Glomerular visceral epithelial cell (primary cell): ENCODE measurements around the gene LBHD1.
"Not testable (repeated sequence)": the region's sequence is repeated elsewhere in the genome, so short reads cannot be mapped to it uniquely, and the experiment has no call there.

Experiments
- DNase-seq: peaks from one replicate; pipeline ENCODE4 v3.0.0-alpha.2; 2016; ENCODE audit errors: extremely low spot score

The LBHD1 gene

DNA sequence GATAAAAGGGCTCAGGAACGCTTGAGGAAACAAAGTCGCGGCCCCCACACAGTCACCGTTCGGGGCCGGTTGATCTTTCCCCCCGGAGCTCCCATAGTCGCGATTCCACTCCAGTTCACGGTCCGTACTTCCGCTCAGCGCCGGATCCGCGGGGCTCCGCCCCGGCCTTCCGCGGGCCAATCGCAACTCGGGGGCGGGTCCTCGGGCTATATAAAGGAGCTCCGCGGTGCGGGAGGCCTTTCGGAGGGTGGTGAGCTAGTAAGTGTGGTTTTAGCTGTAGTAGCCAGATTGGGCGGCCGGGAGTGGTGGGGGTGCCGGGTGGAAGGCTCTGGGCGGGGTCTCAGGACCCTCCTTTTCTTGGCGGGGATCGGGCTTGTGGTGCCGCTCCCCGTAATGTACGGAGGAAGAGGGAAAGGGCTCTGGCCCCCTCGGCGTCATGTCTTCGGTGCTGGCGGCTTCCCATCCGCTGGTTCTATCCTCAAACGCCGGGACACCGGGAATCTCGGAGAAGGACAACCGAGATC lies 6.9 kb downstream of the LBHD1 start, which contains the start of the genes C11orf98 and CSKMT:
TSS of gene C11orf98 (minus strand) at position 136 of the 524 bp plus-strand sequence. CDS start at position 95, 41 bp downstream.
TSS of gene CSKMT (plus strand) at position 238 of the 524 bp plus-strand sequence. CDS start 568 bp downstream, outside the sequence.
- DNase-seq: peak; percentile 96

GRCh38 chr11:62664405-62665074 lies 7.5 kb downstream of the LBHD1 start:
- peak; percentile 63 for DNase-seq

DNA sequence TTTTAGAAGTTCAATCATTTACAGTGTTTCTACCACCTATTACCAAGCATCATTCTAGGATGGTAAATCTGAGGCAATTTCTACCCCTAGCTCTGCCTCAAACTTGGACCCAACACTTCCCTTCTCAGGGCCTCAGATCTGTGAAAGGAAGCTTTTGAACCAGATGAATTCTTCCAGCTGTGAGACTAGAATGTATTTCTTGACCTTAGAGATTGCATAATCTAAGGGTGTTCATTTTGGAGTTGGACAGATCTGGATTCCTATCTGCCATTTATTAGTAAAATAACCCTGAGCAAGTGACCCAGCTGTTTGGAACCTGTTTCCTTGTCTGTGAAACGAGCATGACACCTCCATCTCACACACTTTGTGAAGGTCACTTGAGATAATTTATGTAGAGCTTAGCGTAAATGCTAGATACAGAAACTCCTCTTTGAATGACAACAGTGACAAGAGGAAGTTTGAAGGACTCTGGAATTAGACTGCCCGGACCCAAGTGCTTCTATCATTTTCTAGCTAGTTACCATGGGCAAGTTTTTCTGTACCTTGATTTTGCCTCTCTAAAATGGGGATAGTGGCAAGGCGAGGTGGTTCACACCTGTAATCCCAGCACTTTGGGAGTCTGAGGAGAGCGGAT lies 15.2 kb downstream of the LBHD1 start:
- DNase-seq: no peak

- DNase-seq: no peak
Measured at GRCh38 chr11:62654297-62654696, 17.8 kb downstream of the LBHD1 start.

GRCh38 chr11:62652161-62653006 lies 19.7 kb downstream of the LBHD1 start:
- DNase-seq: no peak

DNA sequence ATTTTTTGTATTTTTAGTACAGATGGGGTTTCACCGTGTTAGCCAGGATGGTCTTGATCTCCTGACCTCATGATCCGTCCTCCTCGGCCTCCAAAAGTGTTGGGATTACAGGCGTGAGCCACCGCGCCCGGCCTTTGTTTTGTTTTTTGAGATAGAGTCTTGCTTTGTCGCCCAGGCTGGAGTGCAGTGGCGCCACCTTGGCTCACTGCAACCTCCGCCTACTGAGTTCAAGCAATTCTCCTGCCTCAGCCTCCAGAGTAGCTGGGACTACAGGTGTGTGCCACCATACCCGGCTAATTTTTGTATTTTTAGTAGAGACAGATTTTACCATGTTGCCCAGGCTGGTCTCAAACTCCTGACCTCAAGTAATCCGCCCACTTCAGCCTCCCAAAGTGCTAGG lies 21.8 kb downstream of the LBHD1 start:
- not testable (repeated sequence) for DNase-seq

- no peak for DNase-seq
Measured at GRCh38 chr11:62649486-62649885, 22.6 kb downstream of the LBHD1 start.

DNA sequence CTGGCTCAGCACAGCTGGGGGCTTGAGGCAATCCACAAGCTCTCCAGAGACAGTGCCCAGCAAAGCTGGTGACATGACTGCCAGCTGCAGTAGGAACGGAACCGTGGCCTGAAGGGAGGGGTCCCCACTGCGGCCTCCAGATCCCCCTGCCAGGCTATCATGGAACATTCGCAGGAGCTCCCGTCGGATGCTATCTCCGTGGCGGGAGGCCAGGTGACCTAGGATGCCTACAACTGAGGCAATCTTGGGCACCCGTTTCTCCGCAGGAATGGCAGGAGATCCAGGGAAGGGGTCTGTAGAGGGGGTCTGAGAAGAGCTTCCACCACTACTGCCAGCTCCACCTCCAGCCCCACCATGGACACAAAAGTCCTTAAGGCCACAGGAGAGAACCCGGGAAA lies 23.1 kb downstream of the LBHD1 start:
- DNase-seq: no peak

DNA sequence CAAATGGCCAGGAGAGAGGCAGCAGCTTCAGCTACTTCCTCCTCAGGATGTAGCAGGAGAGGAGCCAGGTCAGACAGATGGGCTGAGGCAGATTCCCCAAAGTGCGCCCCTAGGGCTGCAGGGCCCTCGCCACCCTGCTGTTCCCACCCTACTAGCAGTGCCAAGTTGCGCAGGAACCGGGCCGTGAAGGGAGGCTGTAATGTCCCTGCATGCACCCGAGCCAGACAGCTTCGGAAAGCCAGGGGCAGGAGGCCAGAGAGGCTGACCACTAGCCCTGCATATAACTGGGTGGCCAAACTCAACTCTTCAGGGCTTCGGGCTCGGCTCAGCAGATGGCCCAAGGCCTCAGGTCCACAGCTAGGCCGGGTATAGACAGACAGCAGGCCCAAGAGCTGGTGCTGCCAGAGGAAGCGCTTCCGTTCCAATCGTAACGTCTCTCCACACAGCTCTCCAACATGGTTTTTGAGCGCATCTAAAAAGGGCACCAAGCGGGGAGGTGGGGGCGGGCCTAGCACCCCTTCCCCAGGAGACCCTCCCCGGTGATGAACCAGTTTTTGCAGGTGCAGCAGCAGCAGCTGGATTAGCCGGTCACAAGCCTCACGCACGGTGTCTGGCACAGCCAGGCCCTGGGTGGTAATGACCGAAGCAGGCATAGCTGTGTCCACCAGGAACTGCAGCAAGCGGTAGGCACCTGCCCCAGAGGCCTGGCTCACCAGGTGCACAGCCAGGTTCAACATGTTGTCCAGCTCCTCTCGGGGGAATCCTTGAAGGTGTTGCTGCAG lies 23.7 kb downstream of the LBHD1 start:
- no peak for DNase-seq

DNA sequence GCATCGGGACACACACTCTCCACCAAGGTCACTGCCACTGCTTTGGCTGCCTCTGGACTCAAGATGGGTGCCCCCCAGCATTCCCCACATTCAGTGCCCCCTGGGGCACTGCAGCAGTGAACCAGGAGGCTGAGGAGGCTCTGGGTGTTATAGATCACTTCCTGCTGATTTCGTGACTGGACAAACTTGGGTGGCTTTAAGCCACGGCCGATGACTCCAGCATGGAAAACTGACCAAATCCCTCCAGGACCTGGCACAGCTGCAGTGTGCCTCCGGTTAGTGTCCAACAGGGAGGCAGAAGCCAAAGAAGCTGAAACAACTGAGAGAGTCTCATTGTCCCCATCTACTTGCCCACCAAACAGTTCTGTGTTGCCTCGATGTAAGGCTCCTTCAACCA lies 24.5 kb downstream of the LBHD1 start:
- no peak for DNase-seq

DNA sequence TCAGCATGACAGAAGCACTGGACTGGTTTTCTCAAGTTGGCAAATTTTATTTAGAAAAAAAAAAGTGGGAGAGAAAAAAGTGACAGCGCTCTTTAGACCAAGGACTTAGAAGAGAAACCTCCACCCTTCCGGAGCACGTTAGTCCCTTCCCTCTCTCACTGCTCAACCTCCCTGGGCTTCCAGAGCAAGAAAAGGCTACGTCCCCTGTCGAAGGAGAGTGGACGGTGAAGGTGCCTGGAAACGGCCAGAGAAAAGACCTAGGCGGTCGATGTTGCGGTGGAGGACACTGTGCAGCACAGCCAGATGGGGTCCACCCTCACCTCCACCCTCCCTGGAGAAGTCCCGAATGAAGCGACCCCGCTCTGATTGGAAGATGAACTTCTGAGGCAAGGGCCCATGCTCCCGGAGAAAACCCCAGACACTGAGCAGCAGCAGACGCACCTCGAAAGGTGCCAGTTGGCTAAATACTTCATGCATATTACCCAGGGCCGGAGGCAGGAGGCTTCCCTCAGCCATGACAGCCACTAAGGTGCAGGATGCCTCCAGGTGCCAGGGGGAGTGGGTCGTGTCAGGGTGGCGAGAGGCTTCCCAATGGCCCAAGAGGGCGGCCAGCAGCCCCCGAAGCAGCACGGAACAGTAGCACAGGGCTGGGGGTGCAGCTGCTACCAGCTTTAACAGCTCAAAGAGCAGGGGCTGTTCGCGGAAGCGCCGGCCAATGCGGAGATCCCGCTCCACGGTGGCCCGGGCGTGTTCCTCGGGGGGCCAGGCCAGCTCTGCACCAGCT lies 25.1 kb downstream of the LBHD1 start:
- DNase-seq: no peak

GRCh38 chr11:62645946-62646824 lies 25.9 kb downstream of the LBHD1 start, which contains the start of gene GANAB:
Gene GANAB, minus strand, starts transcription at chr11:62646613. Its CDS starts 14 bp downstream, at chr11:62646599.
- DNase-seq: peak; percentile 97

DNA sequence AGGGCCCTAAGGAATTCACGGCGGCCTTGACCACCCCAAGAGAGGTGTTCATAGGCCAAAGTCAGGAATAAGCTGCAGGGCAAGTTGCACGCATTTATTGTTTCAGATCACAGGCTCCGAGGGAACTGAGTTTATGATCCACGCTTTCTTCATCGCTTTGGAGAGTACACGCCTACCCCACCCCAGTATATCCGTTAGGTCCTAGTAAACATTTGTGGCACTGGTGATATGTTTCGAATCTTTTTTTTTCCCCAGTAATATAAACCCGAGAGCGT lies 26.5 kb downstream of the LBHD1 start:
- DNase-seq: no peak

- no peak for DNase-seq
Measured at GRCh38 chr11:62644220-62644619, 27.8 kb downstream of the LBHD1 start.

DNA sequence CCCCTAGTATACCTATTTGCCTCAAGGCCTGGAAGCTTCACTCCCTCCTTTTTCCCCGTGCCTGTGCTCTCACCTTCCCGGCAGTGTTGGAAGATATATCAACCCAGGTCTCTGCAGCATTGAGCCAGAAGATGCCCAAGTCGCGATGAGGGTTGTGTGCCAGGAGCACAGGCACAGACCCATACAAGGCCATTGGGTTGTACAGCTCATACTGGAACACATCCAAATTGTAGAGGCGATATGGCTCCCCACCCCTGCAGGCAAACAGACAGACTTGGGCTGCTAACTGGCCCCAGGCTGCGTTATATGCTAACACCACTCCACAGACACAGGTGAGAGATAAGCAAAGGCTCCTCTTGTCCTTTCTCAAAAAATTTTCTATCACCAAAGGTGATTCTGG lies 39.6 kb downstream of the LBHD1 start:
- no peak for DNase-seq

DNA sequence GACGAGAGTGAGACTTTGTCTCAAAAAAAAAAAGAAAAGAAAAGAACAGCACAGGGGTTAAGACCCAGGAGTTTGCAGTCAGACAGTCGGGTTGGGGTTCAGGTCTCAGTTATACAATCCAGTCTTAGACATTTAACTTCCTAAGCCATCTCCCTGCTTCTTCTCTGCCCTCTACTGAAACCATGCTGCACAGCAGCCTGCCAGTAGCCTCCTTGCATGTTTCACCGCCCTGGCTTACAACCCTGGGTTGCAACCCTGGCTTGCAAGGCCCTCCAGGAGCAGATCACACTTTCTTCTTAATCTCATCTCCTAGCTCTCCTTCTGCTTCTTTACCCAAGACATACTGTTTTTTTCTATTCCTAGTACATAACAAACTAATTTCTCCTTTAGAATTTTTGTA lies 44.4 kb downstream of the LBHD1 start:
- DNase-seq: no peak

GRCh38 chr11:62622476-62623089 lies 49.5 kb downstream of the LBHD1 start:
- no peak for DNase-seq

GRCh38 chr11:62621567-62622470 lies 50.2 kb downstream of the LBHD1 start, which contains the start of gene B3GAT3:
Gene B3GAT3, minus strand, starts transcription at chr11:62621986. Its CDS starts 39 bp downstream, at chr11:62621947.
- DNase-seq: peak; percentile 99
